ENCODE measurements around the gene SPG7.

SPG7 gene

GRCh38 chr16:89475144-89475543 lies 33.1 kb upstream of the SPG7 start:
- H3K36me3 ChIP-seq (ENCODE audit: insufficient read depth, low read length) = no peaks in the 10 kb centered on the region
- no peaks in the 10 kb centered on the region for H3K27me3 ChIP-seq (ENCODE audit: control insufficient read depth in 1 of 2, insufficient read depth in 2 of 2, low read length in 2 of 2)
- H3K4me3 ChIP-seq (ENCODE audit: low read depth in 1 of 2, low read length in 2 of 2) = no peak overlapping the region
- peaks cover 31% of the 10 kb centered on the region for H3K4me1 ChIP-seq (ENCODE audit: insufficient read depth, low read length)
- no peaks in the 10 kb centered on the region for H3K9me3 ChIP-seq (ENCODE audit: low read length)
- no peak overlapping the region for H3K9ac ChIP-seq (ENCODE audit: low read length)
- H3K27ac ChIP-seq (ENCODE audit: low read depth, low read length) = no peak overlapping the region

GRCh38 chr16:89476379-89476778 lies 31.8 kb upstream of the SPG7 start:
- Histone ChIP-seq H3K36me3 (ENCODE audit: insufficient read depth, low read length) (no peaks in the 10 kb centered on the region), H3K9ac (ENCODE audit: low read length) (no peak overlapping the region), H3K27me3 (ENCODE audit: control insufficient read depth in 1 of 2, insufficient read depth in 2 of 2, low read length in 2 of 2) (no peaks in the 10 kb centered on the region), H3K4me3 (ENCODE audit: low read depth in 1 of 2, low read length in 2 of 2) (no peak overlapping the region), H3K9me3 (ENCODE audit: low read length) (no peaks in the 10 kb centered on the region), H3K27ac (ENCODE audit: low read depth, low read length) (no peak overlapping the region), H3K4me1 (ENCODE audit: insufficient read depth, low read length) (peaks cover 31% of the 10 kb centered on the region)

DNA sequence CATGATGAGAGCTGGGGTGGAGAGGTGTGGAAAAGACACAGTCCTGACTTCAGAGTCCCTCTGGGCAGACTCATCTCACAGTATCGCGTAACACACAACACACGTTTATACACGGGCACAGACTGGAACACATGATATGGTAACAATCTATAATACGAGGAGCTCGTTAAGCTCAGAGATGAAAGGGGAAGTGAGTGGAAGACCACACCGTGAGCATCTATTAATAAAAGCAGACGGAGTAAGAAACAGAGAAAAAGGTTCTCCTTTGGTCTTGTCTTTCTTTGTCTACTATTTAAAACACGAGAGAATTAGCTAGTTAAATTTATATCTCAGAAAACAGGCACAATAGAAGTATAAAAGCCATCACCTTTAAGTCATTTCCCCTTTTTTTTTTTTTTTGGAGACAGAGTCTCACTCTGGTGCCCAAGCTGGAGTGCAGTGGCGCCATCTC lies 31.4 kb upstream of the SPG7 start:
- Histone ChIP-seq H3K27ac (ENCODE audit: low read depth, low read length) (no peak overlapping the region), H3K4me3 (ENCODE audit: low read depth in 1 of 2, low read length in 2 of 2) (no peak overlapping the region), H3K9me3 (ENCODE audit: low read length) (no peaks in the 10 kb centered on the region), H3K9ac (ENCODE audit: low read length) (no peak overlapping the region), H3K4me1 (ENCODE audit: insufficient read depth, low read length) (peaks cover 33% of the 10 kb centered on the region), H3K36me3 (ENCODE audit: insufficient read depth, low read length) (no peaks in the 10 kb centered on the region), H3K27me3 (ENCODE audit: control insufficient read depth in 1 of 2, insufficient read depth in 2 of 2, low read length in 2 of 2) (no peaks in the 10 kb centered on the region)

DNA sequence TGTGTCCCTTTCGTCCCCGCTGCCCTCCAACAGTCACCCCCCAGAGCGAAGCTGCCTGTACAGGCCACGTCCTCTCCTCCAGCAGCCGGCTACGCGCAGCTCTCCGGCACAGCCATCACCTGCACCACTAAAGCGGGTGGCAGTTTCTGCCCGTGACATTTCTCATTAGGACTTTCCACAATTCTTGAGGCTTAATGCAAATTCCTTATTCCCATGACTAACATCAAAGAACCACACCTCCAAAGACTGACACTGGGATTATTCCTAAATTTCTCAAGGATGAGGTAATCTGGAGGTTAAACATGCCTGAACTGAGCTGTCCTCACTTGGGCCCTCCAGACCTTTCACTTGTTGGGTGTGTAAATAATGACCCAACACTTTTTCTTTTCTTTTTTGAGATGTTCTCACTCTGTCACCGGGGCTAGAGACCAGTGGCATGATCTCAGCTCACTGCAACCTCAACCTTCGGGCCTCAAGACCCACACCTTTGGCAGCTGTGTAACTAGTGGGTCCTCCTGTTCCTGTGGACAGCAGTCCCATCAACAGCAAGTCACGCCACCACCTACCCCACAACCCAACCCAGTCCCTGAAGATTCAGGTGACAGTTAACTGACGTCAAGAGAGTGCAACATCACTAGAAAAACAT lies 29.5 kb upstream of the SPG7 start:
- Histone ChIP-seq H3K27ac (ENCODE audit: low read depth, low read length) (no peak overlapping the region), H3K9ac (ENCODE audit: low read length) (no peak overlapping the region), H3K27me3 (ENCODE audit: control insufficient read depth in 1 of 2, insufficient read depth in 2 of 2, low read length in 2 of 2) (no peaks in the 10 kb centered on the region), H3K4me3 (ENCODE audit: low read depth in 1 of 2, low read length in 2 of 2) (no peak overlapping the region), H3K9me3 (ENCODE audit: low read length) (no peaks in the 10 kb centered on the region), H3K36me3 (ENCODE audit: insufficient read depth, low read length) (no peaks in the 10 kb centered on the region), H3K4me1 (ENCODE audit: insufficient read depth, low read length) (peaks cover 42% of the 10 kb centered on the region)

GRCh38 chr16:89481356-89481955 lies 26.7 kb upstream of the SPG7 start:
- Histone ChIP-seq H3K4me3 (ENCODE audit: low read depth in 1 of 2, low read length in 2 of 2) (no peak overlapping the region), H3K4me1 (ENCODE audit: insufficient read depth, low read length) (peaks cover 44% of the 10 kb centered on the region), H3K27ac (ENCODE audit: low read depth, low read length) (no peak overlapping the region), H3K36me3 (ENCODE audit: insufficient read depth, low read length) (no peaks in the 10 kb centered on the region), H3K27me3 (ENCODE audit: control insufficient read depth in 1 of 2, insufficient read depth in 2 of 2, low read length in 2 of 2) (no peaks in the 10 kb centered on the region), H3K9me3 (ENCODE audit: low read length) (no peaks in the 10 kb centered on the region), H3K9ac (ENCODE audit: low read length) (no peak overlapping the region)

- H3K4me3 ChIP-seq (ENCODE audit: low read depth in 1 of 2, low read length in 2 of 2) = no peak overlapping the region
- H3K27ac ChIP-seq (ENCODE audit: low read depth, low read length) = no peak overlapping the region
Measured at GRCh38 chr16:89482150-89482816, 25.9 kb upstream of the SPG7 start.

DNA sequence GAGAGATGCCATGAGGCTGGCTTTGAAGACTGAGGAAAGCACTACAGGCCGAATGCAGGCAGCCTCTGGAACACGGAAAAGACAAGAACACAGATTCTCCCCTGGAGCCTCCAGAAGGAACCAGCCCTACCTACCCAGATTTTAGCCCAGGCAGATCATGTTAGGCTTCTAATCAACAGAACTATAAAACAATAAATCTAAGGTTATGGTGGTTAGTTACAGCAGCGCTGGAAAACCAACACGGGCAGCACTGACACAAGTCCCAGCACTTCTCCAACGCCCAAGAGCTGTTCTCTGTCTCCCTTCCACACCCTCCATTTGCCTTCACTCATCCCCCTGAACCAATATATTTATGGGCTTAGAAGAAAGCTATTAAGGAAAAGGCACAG lies 25.4 kb upstream of the SPG7 start:
- no peaks in the 10 kb centered on the region for H3K9me3 ChIP-seq (ENCODE audit: low read length)
- no peak overlapping the region for H3K9ac ChIP-seq (ENCODE audit: low read length)
- no peaks in the 10 kb centered on the region for H3K27me3 ChIP-seq (ENCODE audit: control insufficient read depth in 1 of 2, insufficient read depth in 2 of 2, low read length in 2 of 2)
- H3K4me1 ChIP-seq (ENCODE audit: insufficient read depth, low read length) = peaks cover 45% of the 10 kb centered on the region
- H3K27ac ChIP-seq (ENCODE audit: low read depth, low read length) = no peak overlapping the region
- H3K36me3 ChIP-seq (ENCODE audit: insufficient read depth, low read length) = no peaks in the 10 kb centered on the region
- H3K4me3 ChIP-seq (ENCODE audit: low read depth in 1 of 2, low read length in 2 of 2) = no peak overlapping the region

More at GRCh38 chr16:89482150-89482816, 25.9 kb upstream of the SPG7 start:
- H3K36me3 ChIP-seq (ENCODE audit: insufficient read depth, low read length) = no peaks in the 10 kb centered on the region
- H3K9ac ChIP-seq (ENCODE audit: low read length) = no peak overlapping the region
- no peaks in the 10 kb centered on the region for H3K9me3 ChIP-seq (ENCODE audit: low read length)
- H3K27me3 ChIP-seq (ENCODE audit: control insufficient read depth in 1 of 2, insufficient read depth in 2 of 2, low read length in 2 of 2) = no peaks in the 10 kb centered on the region
- H3K4me1 ChIP-seq (ENCODE audit: insufficient read depth, low read length) = peaks cover 44% of the 10 kb centered on the region

DNA sequence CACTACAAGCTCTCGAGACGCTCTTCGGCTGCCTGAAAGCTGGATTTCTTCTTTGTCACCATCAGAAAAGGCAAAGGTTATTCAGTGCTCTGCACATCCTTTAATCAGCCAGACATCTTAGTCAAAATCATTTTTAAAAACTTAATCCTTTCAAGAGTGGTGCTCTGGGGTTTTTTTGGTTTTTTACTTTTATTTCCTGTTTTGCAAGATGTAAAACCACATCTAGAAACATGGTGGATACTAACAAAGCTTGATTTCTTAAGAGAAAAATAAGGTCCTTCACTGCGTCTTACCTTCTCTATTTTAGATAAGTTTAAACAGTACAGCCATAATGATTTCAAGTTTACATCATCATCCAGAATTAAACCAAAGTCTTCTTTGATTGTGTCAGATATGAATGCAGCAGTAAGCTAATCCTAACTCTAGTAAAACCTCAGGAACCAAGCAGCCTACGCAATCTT lies 24.1 kb upstream of the SPG7 start:
- Histone ChIP-seq H3K9me3 (ENCODE audit: low read length) (no peaks in the 10 kb centered on the region), H3K4me3 (ENCODE audit: low read depth in 1 of 2, low read length in 2 of 2) (no peak overlapping the region), H3K4me1 (ENCODE audit: insufficient read depth, low read length) (peaks cover 45% of the 10 kb centered on the region), H3K27me3 (ENCODE audit: control insufficient read depth in 1 of 2, insufficient read depth in 2 of 2, low read length in 2 of 2) (no peaks in the 10 kb centered on the region), H3K36me3 (ENCODE audit: insufficient read depth, low read length) (no peaks in the 10 kb centered on the region), H3K27ac (ENCODE audit: low read depth, low read length) (peak overlapping the region; percentile 22), H3K9ac (ENCODE audit: low read length) (no peak overlapping the region)

DNA sequence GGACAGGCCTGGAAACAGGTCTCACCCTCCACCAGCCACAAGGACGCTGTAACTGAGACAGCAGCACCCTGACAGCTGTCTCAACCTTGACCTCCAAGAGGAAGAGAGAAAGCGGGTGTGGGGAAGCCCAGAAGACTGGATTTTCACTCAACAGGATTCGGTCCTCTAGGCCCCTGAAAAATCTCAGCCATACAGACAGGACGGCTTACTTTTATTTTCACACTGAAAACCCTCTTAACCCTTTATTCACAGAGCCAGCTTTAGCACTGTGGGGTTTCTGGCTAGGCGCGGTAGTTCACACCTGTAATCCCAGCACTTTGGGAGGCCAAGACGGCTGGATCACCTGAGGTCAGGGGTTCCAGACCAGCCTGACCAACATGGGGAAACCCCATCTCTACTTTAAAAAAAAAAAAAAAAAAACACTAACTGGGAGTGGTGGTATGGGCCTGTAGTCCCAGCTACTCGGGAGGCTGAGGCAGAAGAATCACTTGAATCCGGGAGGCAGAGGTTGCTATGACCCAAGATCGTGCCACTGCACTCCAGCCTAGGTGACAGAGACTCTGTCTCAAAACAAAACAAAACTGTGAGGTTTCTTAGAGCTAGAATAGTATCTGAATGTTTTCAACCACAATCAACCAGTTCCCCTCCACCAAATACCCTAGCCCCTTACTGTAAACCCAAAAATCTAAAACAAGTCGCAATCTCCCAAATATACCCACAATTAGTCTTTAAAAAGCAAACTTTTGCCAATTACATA lies 23.1 kb upstream of the SPG7 start:
- Histone ChIP-seq H3K27me3 (ENCODE audit: control insufficient read depth in 1 of 2, insufficient read depth in 2 of 2, low read length in 2 of 2) (no peaks in the 10 kb centered on the region), H3K36me3 (ENCODE audit: insufficient read depth, low read length) (no peaks in the 10 kb centered on the region), H3K4me1 (ENCODE audit: insufficient read depth, low read length) (peaks cover 45% of the 10 kb centered on the region), H3K9me3 (ENCODE audit: low read length) (no peaks in the 10 kb centered on the region), H3K9ac (ENCODE audit: low read length) (no peak overlapping the region), H3K27ac (ENCODE audit: low read depth, low read length) (no peak overlapping the region), H3K4me3 (ENCODE audit: low read depth in 1 of 2, low read length in 2 of 2) (no peak overlapping the region)

- Histone ChIP-seq H3K27me3 (ENCODE audit: control insufficient read depth in 1 of 2, insufficient read depth in 2 of 2, low read length in 2 of 2) (no peaks in the 10 kb centered on the region), H3K4me1 (ENCODE audit: insufficient read depth, low read length) (peaks cover 45% of the 10 kb centered on the region), H3K9ac (ENCODE audit: low read length) (no peak overlapping the region), H3K4me3 (ENCODE audit: low read depth in 1 of 2, low read length in 2 of 2) (no peak overlapping the region), H3K27ac (ENCODE audit: low read depth, low read length) (no peak overlapping the region), H3K9me3 (ENCODE audit: low read length) (no peaks in the 10 kb centered on the region), H3K36me3 (ENCODE audit: insufficient read depth, low read length) (no peaks in the 10 kb centered on the region)
Measured at GRCh38 chr16:89485701-89486246, 22.4 kb upstream of the SPG7 start.

Data from muscle layer of colon (tissue), 2 donors.